Mesenchymal stem cell (in vitro differentiated cells and primary cell): ENCODE results near the gene SULF2.

Experiments
- DNase-seq: peaks from one replicate; pipeline ENCODE4 v3.0.0-alpha.2; 2013
- H2AFZ ChIP-seq: one replicate; pipeline ENCODE4 v1.6.1; 2013; ENCODE audit warnings: low read depth, mild to moderate bottlenecking, control low read depth, inconsistent platforms, low read length, moderate library complexity
- H2AK5ac ChIP-seq: 2 replicates; pipeline ENCODE4 v1.6.1; 2013; ENCODE audit warnings: low read length, moderate library complexity, mild to moderate bottlenecking, inconsistent platforms; ENCODE audit not compliant: severe bottlenecking
- H2BK120ac ChIP-seq: one replicate; pipeline ENCODE4 v1.6.1; 2013; ENCODE audit warnings: low read depth, mild to moderate bottlenecking, inconsistent platforms, low read length, moderate library complexity
- H2BK12ac ChIP-seq, 2 experiments: one replicate each; pipeline ENCODE4 v1.6.1; 2013; ENCODE audit warnings: inconsistent platforms in 2 of 2, low read length in 2 of 2, mild to moderate bottlenecking in 2 of 2, moderate library complexity in 2 of 2, control low read depth in 1 of 2
- H2BK15ac ChIP-seq: one replicate; pipeline ENCODE4 v1.6.1; 2013; ENCODE audit warnings: mild to moderate bottlenecking, low read depth, inconsistent platforms; ENCODE audit not compliant: poor library complexity, severe bottlenecking
- H2BK5ac ChIP-seq: 2 replicates; pipeline ENCODE4 v1.6.1; 2013; ENCODE audit warnings: low read depth, mild to moderate bottlenecking, low read length, control low read depth, inconsistent platforms; ENCODE audit not compliant: poor library complexity, severe bottlenecking
- H3K14ac ChIP-seq, 2 experiments: one replicate each; pipeline ENCODE4 v1.6.1; 2013; ENCODE audit warnings: inconsistent platforms in 2 of 2, low read length in 2 of 2, control low read depth in 1 of 2, mild to moderate bottlenecking in 1 of 2, moderate library complexity in 1 of 2
- H3K18ac ChIP-seq, 2 experiments: one replicate each; pipeline ENCODE4 v1.6.1; 2013; ENCODE audit warnings: inconsistent platforms in 2 of 2, low read length in 2 of 2, control low read depth in 1 of 2, low read depth in 1 of 2, mild to moderate bottlenecking in 1 of 2
- H3K23ac ChIP-seq, 2 experiments: one replicate each; pipeline ENCODE4 v1.6.1; 2013; ENCODE audit warnings: inconsistent platforms in 2 of 2, low read length in 2 of 2, mild to moderate bottlenecking in 2 of 2, moderate library complexity in 2 of 2, control low read depth in 1 of 2
- H3K27ac ChIP-seq: 2 replicates; pipeline ENCODE4 v1.5.1; 2013; ENCODE audit warnings: mild to moderate bottlenecking, moderate library complexity, low read length, control low read depth, inconsistent platforms; ENCODE audit not compliant: poor library complexity, severe bottlenecking
- H3K27me3 ChIP-seq, 2 experiments: 2 replicates each; pipeline versions ENCODE4 v1.6.1 to v1.7.0; 2013; ENCODE audit warnings: low read length in 2 of 2, mild to moderate bottlenecking in 2 of 2, moderate library complexity in 2 of 2, control low read depth in 1 of 2, inconsistent platforms in 1 of 2; ENCODE audit not compliant: control insufficient read depth in 1 of 2, insufficient read depth in 1 of 2
- H3K36me3 ChIP-seq, 2 experiments: 2 replicates each; pipeline versions ENCODE4 v1.6.1 to v1.7.0; 2013; ENCODE audit warnings: low read length in 2 of 2, control low read depth in 1 of 2, inconsistent platforms in 1 of 2, low read depth in 1 of 2, mild to moderate bottlenecking in 1 of 2; ENCODE audit not compliant: insufficient read depth in 2 of 2, control insufficient read depth in 1 of 2
- H3K4ac ChIP-seq, 2 experiments: one replicate each; pipeline ENCODE4 v1.6.1; 2013; ENCODE audit warnings: inconsistent platforms in 2 of 2, low read length in 2 of 2, mild to moderate bottlenecking in 2 of 2, moderate library complexity in 2 of 2, control low read depth in 1 of 2, low read depth in 1 of 2
- H3K4me1 ChIP-seq: 2 replicates; pipeline ENCODE4 v1.6.1; 2013; ENCODE audit warnings: low read depth, low read length, control low read depth; ENCODE audit not compliant: control insufficient read depth, insufficient read depth
- H3K4me2 ChIP-seq: 2 replicates; pipeline ENCODE4 v1.6.1; 2013; ENCODE audit warnings: low read length, mild to moderate bottlenecking, inconsistent platforms; ENCODE audit not compliant: poor library complexity, severe bottlenecking
- H3K4me3 ChIP-seq, 2 experiments: 2 replicates each; pipeline versions ENCODE4 v1.5.1 to v1.7.0; 2013; ENCODE audit warnings: low read length in 2 of 2, mild to moderate bottlenecking in 2 of 2, control low read depth in 1 of 2, low read depth in 1 of 2; ENCODE audit not compliant: insufficient read depth in 1 of 2
- H3K79me1 ChIP-seq: replicated peaks from 2 replicates; pipeline ENCODE4 v1.6.1; 2013; ENCODE audit warnings: mild to moderate bottlenecking, control low read depth, low read length, inconsistent platforms; ENCODE audit not compliant: poor library complexity, severe bottlenecking
- H3K9ac ChIP-seq: 2 replicates; pipeline ENCODE4 v1.7.0; 2013; ENCODE audit warnings: mild to moderate bottlenecking, low read length, moderate library complexity
- H3K9me3 ChIP-seq: 2 replicates; pipeline ENCODE4 v1.7.0; 2013; ENCODE audit warnings: mild to moderate bottlenecking, low read length; ENCODE audit not compliant: control insufficient read depth
- H4K8ac ChIP-seq: one replicate; pipeline ENCODE4 v1.6.1; 2013; ENCODE audit warnings: inconsistent platforms, mild to moderate bottlenecking, low read length, moderate library complexity
- H4K91ac ChIP-seq: one replicate; pipeline ENCODE4 v1.6.1; 2013; ENCODE audit warnings: mild to moderate bottlenecking, low read length, inconsistent platforms
- WGBS: methylation state at CpG from one replicate; pipeline ENCODE4 v1.1.7; 2013; ENCODE audit warnings: mixed read lengths; 5-methylcytosine and 5-hydroxymethylcytosine counted together

Gene SULF2

DNA sequence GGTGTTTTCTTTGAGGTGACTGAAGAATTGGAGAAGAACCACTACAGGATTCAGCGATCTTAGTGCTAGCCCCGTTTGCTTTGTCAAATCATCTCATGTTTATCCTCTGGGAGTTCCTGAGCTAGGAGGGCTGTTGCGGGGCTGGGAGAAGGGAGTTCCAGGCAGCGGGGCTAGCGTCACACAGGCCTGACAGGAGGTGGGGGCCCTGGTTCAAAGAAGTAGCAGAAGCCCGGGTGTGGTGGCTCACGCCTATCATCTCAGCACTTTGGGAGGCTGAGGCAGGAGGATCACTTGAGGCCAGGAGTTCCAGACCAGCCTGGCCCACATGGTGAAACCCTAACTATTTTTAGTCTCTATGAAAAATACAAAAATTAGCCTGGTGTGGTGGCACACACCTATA, 33.2 kb upstream of the SULF2 start:
- Histone ChIP-seq H2AK5ac (no peak overlapping the region), H3K9me3 (peaks cover 9% of the 10 kb centered on the region), H2BK120ac (no peak overlapping the region), H3K79me1 (no peaks in the 10 kb centered on the region), H3K9ac (no peak overlapping the region), H3K4me3 (no peak overlapping the region), H4K8ac (no peak overlapping the region), H3K4me2 (no peak overlapping the region), H2AFZ (no peak overlapping the region), H3K36me3 (no peaks in the 10 kb centered on the region), H3K23ac (no peak overlapping the region), H3K4me1 (no peaks in the 10 kb centered on the region), H3K4ac (no peak overlapping the region), H3K27ac (no peak overlapping the region), H3K27me3 (peaks cover 45 to 87% of the 10 kb centered on the region in 2 experiments), H3K18ac (no peak overlapping the region), H2BK15ac (no peak overlapping the region), H2BK12ac (no peak overlapping the region), H2BK5ac (no peak overlapping the region), H3K14ac (no peak overlapping the region), H4K91ac (no peak overlapping the region)
- WGBS = 82% methylated on average over 7 of the region's 7 CpGs
- DNase-seq = no peak

DNA sequence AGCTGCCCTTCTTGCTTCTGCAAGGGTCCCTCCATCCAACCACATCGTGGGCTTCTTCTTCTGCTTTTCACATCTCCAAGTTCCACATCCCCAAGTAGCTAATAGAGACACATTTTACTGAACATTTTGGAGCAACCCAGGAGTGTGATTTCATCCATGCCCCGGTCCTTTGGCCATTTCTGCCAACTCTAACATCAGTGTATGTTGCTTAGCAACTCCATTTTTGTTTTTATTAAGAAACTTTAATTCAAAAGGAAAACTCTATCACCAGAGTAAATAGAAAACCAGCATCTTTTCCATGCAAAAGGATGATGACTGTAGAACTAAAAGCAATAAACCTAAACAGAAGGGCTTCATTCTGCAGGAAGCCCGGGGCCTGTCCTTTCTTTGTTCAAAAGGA, 32.7 kb upstream of the SULF2 start:
- no peak overlapping the region for H2BK15ac ChIP-seq
- no peak for DNase-seq
- H2AK5ac ChIP-seq = no peak overlapping the region
- no peak overlapping the region for H3K27ac ChIP-seq
- no peak overlapping the region for H4K8ac ChIP-seq
- H3K14ac ChIP-seq = no peak overlapping the region
- H3K4ac ChIP-seq = no peak overlapping the region
- H3K4me3 ChIP-seq = no peak overlapping the region
- no peak overlapping the region for H2AFZ ChIP-seq
- H2BK120ac ChIP-seq = no peak overlapping the region
- H3K36me3 ChIP-seq = no peaks in the 10 kb centered on the region
- no peak overlapping the region for H4K91ac ChIP-seq
- no peak overlapping the region for H2BK12ac ChIP-seq
- H3K27me3 ChIP-seq = peaks cover 41 to 90% of the 10 kb centered on the region in 2 experiments
- no peak overlapping the region for H2BK5ac ChIP-seq
- H3K9ac ChIP-seq = no peak overlapping the region
- no peak overlapping the region for H3K4me2 ChIP-seq
- WGBS = 61% methylated on average over 3 of the region's 3 CpGs
- H3K18ac ChIP-seq = no peak overlapping the region
- no peak overlapping the region for H3K23ac ChIP-seq
- no peaks in the 10 kb centered on the region for H3K79me1 ChIP-seq
- H3K4me1 ChIP-seq = no peaks in the 10 kb centered on the region
- H3K9me3 ChIP-seq = peaks cover 9% of the 10 kb centered on the region

DNA sequence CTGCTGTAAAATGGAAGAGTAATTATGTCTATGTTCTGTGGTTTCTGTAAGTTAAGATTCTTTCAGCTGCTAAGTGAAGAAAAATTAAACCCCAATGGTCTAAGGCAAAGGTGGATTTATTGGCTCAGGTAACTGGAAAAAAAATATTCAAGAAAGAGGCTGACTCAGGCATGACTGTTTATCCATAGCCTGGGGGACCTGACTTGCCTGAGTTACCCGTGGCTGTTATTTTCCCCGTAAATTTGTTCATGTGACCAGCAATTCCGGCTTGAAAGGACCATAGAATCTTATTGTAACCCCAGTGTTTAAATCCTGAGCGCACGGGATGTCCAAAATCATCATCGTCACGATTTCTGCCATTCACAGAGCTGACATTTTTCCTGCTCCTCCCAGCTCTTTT, 32.3 kb upstream of the SULF2 start:
- no peak overlapping the region for H2AFZ ChIP-seq
- no peak overlapping the region for H4K8ac ChIP-seq
- H3K4me2 ChIP-seq = no peak overlapping the region
- peaks cover 9% of the 10 kb centered on the region for H3K9me3 ChIP-seq
- H3K36me3 ChIP-seq = no peaks in the 10 kb centered on the region
- H3K18ac ChIP-seq = no peak overlapping the region
- H3K4me1 ChIP-seq = no peaks in the 10 kb centered on the region
- no peak overlapping the region for H2BK120ac ChIP-seq
- H3K27me3 ChIP-seq = peaks cover 39 to 90% of the 10 kb centered on the region in 2 experiments
- H2BK12ac ChIP-seq = no peak overlapping the region
- no peak overlapping the region for H3K27ac ChIP-seq
- 85% methylated on average over 7 of the region's 7 CpGs for WGBS
- H3K9ac ChIP-seq = no peak overlapping the region
- no peak overlapping the region for H2BK15ac ChIP-seq
- no peak overlapping the region for H2AK5ac ChIP-seq
- H3K79me1 ChIP-seq = no peaks in the 10 kb centered on the region
- no peak overlapping the region for H2BK5ac ChIP-seq
- no peak overlapping the region for H3K14ac ChIP-seq
- H3K4me3 ChIP-seq = no peak overlapping the region
- H3K23ac ChIP-seq = no peak overlapping the region
- no peak for DNase-seq
- no peak overlapping the region for H4K91ac ChIP-seq
- H3K4ac ChIP-seq = no peak overlapping the region

DNA sequence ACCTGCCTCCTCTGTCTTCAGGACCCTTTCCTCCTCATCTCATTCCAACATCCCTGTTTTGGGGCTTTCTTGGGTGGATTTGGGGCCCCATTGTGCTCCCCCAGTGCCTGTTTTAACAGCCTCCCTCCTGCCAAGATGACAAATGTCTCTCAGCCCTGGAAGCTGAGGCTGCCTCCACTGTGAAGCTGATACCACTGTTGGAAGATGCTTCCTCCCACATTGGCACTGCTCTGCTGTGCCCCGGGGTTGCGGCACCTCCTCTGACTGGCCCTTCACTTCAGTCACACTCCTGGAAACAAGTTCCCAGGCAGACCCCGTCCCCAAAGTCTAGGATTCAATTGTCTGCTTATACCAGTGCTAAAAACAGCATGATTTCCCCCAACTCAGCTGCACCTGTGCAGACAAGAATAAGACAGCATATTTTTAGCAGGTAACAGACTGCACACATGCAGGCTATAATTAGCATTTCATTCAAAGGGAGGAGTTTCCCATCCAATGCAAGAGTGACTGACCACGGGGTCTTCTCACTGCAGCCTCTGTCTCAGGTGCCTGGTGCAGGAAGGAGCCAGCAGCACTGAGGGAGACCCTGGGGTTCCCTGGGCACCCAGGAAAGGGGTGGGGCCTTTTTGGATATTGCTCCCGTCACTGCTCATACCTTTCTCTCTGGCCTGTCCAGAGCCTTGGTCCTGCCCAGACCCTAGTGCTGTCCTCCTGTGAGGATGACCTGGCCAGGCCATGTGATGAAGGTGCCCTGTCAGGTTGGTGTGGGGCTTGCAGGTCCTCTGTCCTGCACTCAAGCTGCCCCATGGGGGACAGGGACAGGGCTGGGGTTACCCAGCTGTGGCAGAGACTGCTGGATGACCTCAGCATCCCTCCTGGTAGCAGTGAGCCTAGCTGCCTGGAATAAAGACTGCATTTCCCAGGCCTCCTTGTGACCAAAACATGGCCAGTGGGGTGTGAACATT, 31.5 kb upstream of the SULF2 start:
- Histone ChIP-seq H2BK120ac (no peak overlapping the region), H3K79me1 (no peaks in the 10 kb centered on the region), H3K4ac (no peak overlapping the region), H4K91ac (no peak overlapping the region), H3K14ac (no peak overlapping the region), H3K27ac (no peak overlapping the region), H3K27me3 (peaks cover 42 to 93% of the 10 kb centered on the region in 2 experiments), H4K8ac (no peak overlapping the region), H3K4me1 (no peaks in the 10 kb centered on the region), H2BK12ac (no peak overlapping the region), H2BK15ac (no peak overlapping the region), H2AK5ac (no peak overlapping the region), H3K9me3 (peaks cover 9% of the 10 kb centered on the region), H3K4me2 (no peak overlapping the region), H3K4me3 (no peak overlapping the region), H3K36me3 (no peaks in the 10 kb centered on the region), H3K23ac (no peak overlapping the region), H3K9ac (no peak overlapping the region), H2AFZ (no peak overlapping the region), H2BK5ac (no peak overlapping the region), H3K18ac (no peak overlapping the region)
- DNase-seq = no peak
- 79% methylated on average over 5 of the region's 5 CpGs for WGBS
